Ascending aorta (tissue), 2 donors: ENCODE results near the gene SKIL. TPM values are rescaled to one million over a fixed set of nuclear protein-coding genes. Genes with fewer than 3 reads are reported as not detected.

ENCODE experiments used
- DNase-seq, 2 donors: peaks; one replicate each; pipeline ENCODE4 v3.0.0-alpha.2; 2019; ENCODE audit warnings: low spot score in 2 of 2
- H3K27ac ChIP-seq, 2 donors: fragments of 200-600 bp; sonication (generic); one replicate each; pipeline ENCODE4 v1.5.1; 2016 to 2017; ENCODE audit warnings: mild to moderate bottlenecking in 1 of 2
- H3K27me3 ChIP-seq: fragments of 200-600 bp; sonication (generic); one replicate; pipeline ENCODE4 v1.5.1; 2017
- H3K36me3 ChIP-seq, 2 donors: fragments of 200-600 bp; sonication (generic); one replicate each; pipeline ENCODE4 v1.5.1; 2016
- H3K4me1 ChIP-seq, 2 donors: fragments of 200-600 bp; sonication (generic); one replicate each; pipeline ENCODE4 v1.5.1; 2016 to 2017; ENCODE audit warnings: mild to moderate bottlenecking in 1 of 2
- H3K4me3 ChIP-seq, 2 donors: fragments of 200-600 bp; sonication (generic); one replicate each; pipeline ENCODE4 v1.5.1; 2016 to 2017; ENCODE audit warnings: mild to moderate bottlenecking in 1 of 2
- H3K9me3 ChIP-seq, 2 donors: fragments of 200-600 bp; sonication (generic); one replicate each; pipeline ENCODE4 v1.5.1; 2016
- intact Hi-C: fragments of 100-400 bp; cut with DNase I; formaldehyde crosslinking; loops from one replicate; pipeline ENCODE4 v1.15.1; 2023
- total RNA-seq: library from RNA; depleted of rRNA; stranded (reverse); fragments of >200 nt; gene quantifications from one replicate; pipeline ENCODE4 v1.1.0, GENCODE V29; 2016
- TF ChIP-seq, protein P1 (sequence below), 3 experiments: fragments of 200-600 bp in 2 of 3; fragments of 450-650 bp in 1 of 3; sonication (generic) in 2 of 3; IDR thresholded peaks; one replicate each; pipeline ENCODE4 v1.5.1; 2016 to 2019; ENCODE audit warnings: antibody characterized with exemption in 3 of 3, mild to moderate bottlenecking in 1 of 3, moderate library complexity in 1 of 3

Gene SKIL
- total RNA-seq, 1 donor from 2014 or later = 30.2 TPM

DNA sequence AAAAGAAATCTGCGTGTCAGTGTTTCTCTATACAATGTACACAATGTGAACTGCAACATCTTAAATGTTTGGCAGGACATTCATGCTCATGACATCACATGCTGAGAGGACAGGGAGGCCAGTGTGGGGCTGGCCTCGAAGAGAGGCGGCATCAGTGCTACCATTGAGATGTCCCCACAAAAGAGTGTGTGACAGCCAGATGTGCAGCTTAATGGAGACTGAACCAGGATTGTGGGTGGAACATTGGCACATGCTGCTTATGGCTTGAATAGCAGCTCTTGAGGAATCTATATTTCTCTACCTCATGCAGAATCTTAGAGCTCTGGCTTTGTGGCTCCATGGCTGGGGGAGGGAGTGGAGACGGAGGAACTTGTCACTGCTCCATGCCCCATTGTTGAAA lies 79.7 kb downstream of the SKIL start:
- H3K4me1 ChIP-seq = no peaks in the 10 kb centered on the region

DNA sequence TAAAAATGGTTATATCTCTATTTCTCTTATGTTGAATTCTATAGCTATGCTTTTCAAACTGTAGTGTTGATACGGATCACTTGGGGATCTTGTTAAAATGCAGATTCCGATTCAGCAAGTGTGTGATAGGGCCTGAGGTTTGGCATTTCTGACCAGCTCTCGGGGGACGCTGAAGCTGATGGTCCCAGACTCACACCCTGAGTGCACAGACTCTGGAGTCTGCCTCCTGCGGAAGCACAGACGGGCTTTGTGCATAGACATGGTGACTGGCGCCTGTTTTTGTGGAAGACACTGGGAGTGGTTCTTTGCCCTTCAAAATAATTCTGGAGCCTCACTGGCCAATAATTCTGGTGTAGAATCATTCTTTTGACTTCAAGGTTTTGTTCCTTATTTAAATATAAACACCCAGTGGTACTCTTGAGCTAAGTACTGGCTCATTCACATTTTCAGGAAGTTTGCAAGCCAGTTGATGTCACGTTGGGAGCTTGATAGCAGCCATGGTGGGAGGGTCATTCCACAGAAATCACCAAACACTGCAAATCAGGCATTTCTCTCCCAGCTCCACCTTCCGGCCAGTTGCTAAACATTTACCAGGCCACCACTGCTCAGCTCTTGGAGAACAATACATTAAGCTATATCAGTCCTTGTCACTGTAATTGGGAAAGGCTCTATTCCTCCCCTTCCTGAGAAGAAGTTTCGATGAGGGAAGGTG lies 80.3 kb downstream of the SKIL start:
- intact Hi-C loops = no loop called here
- H3K36me3 ChIP-seq = no peaks in the 10 kb centered on the region
- no peaks in the 10 kb centered on the region for H3K4me1 ChIP-seq
- no peaks in the 10 kb centered on the region for H3K27me3 ChIP-seq
- DNase-seq = no peak
- TF ChIP-seq, protein P1, sequence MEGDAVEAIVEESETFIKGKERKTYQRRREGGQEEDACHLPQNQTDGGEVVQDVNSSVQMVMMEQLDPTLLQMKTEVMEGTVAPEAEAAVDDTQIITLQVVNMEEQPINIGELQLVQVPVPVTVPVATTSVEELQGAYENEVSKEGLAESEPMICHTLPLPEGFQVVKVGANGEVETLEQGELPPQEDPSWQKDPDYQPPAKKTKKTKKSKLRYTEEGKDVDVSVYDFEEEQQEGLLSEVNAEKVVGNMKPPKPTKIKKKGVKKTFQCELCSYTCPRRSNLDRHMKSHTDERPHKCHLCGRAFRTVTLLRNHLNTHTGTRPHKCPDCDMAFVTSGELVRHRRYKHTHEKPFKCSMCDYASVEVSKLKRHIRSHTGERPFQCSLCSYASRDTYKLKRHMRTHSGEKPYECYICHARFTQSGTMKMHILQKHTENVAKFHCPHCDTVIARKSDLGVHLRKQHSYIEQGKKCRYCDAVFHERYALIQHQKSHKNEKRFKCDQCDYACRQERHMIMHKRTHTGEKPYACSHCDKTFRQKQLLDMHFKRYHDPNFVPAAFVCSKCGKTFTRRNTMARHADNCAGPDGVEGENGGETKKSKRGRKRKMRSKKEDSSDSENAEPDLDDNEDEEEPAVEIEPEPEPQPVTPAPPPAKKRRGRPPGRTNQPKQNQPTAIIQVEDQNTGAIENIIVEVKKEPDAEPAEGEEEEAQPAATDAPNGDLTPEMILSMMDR (IDR thresholded peaks at IDR 0.05) = no peak
- H3K4me3 ChIP-seq = no peak overlapping the region
- no peaks in the 10 kb centered on the region for H3K9me3 ChIP-seq
- no peak overlapping the region for H3K27ac ChIP-seq

More for the DNA sequence above, 79.7 kb downstream of the SKIL start:
- Histone ChIP-seq H3K9me3 (no peaks in the 10 kb centered on the region), H3K36me3 (no peaks in the 10 kb centered on the region), H3K27me3 (no peaks in the 10 kb centered on the region), H3K27ac (no peak overlapping the region), H3K4me3 (no peak overlapping the region)
- DNase-seq = no peak
- TF ChIP-seq, protein P1 (IDR thresholded peaks at IDR 0.05) = no peak
- intact Hi-C loops = no loop called here

DNA sequence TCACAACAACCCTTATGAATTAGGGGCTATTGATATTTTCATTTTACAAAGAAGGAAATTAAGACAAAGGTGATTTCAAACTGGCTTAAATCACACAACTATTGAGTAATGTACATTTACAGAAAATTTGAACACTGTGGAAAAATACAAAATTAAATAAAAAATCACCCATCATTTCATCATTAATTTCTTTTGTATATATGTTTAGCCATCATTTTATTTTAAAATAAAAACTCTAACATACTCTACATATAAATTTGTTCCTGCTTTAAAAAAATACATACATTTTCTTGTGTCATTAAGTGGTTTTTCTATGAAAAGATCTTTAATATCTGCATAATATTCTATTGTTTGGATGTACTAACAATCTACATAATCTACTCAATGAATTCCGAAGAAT lies 81.3 kb downstream of the SKIL start:
- H3K27ac ChIP-seq = no peak overlapping the region
- intact Hi-C loops = no loop called here
- no peaks in the 10 kb centered on the region for H3K36me3 ChIP-seq
- no peaks in the 10 kb centered on the region for H3K9me3 ChIP-seq
- no peak for DNase-seq
- TF ChIP-seq, protein P1 (IDR thresholded peaks at IDR 0.05) = no peak
- H3K27me3 ChIP-seq = no peaks in the 10 kb centered on the region
- no peaks in the 10 kb centered on the region for H3K4me1 ChIP-seq
- no peak overlapping the region for H3K4me3 ChIP-seq

DNA sequence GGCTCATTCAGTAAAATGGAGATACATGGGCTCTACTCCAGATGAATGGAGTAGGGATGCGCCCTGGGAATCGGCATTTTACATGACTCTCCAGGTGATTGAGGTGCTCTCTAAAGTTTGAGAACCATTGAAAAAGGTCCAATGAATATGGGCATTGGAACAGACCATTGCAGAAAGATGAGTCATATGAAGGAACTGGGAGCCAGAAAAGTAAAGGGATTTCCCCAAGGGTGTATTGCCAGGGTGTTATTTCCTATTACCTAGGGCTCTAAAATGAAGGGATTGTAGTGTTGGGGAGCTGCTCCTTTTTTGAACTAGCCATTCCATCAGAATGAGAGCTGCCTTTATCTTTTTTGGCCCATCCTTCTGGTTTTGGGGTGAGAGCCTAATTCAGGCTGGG lies 82.8 kb downstream of the SKIL start:
- Histone ChIP-seq H3K4me1 (no peaks in the 10 kb centered on the region), H3K9me3 (no peaks in the 10 kb centered on the region), H3K4me3 (no peak overlapping the region), H3K27ac (no peak overlapping the region), H3K36me3 (no peaks in the 10 kb centered on the region), H3K27me3 (no peaks in the 10 kb centered on the region)
- intact Hi-C loops = no loop called here
- TF ChIP-seq, protein P1 (IDR thresholded peaks at IDR 0.05) = no peak
- DNase-seq = no peak

DNA sequence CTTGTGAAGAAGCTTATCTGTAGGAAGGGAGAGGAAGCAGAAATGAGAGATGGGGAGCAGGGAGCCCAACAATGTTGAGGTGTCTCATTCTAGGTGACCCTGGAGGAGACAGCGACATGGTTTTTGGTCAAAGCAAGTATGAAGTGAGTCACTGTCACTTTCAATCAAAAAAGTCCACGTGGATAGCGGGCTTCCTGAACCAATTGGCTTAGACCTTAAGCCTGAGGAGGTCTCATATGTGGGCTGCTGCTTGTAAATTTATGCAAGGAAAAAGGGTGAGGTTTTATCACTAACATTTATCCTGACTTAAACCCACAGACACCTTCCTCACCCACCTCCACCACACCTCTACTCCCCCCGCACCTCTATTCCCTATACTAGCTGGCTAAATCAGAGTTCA lies 83.9 kb downstream of the SKIL start:
- Histone ChIP-seq H3K36me3 (no peaks in the 10 kb centered on the region), H3K27ac (no peak overlapping the region), H3K4me3 (no peak overlapping the region), H3K27me3 (no peaks in the 10 kb centered on the region), H3K4me1 (no peaks in the 10 kb centered on the region), H3K9me3 (no peaks in the 10 kb centered on the region)
- intact Hi-C loops = no loop called here
- no peak for DNase-seq
- TF ChIP-seq, protein P1 (IDR thresholded peaks at IDR 0.05) = no peak

DNA sequence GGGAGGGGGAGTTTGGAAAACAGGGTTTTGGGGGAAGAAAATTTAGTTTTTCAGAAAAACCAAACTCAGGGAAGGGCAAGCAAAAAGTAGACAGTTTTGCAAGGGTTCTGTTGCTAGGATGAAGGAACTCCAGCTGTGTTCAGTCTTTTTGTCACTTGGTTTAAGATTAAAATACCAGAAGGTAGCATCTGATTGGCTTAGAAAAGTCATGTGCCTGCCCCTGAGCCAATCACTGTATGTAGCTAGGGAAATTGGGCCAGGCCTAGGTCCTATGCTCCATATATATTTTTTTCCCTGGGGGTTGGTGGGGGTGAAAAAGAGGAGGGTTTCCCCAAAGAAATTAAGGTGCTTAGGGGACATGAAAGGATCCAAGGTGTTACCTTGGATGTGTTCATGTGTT lies 85.4 kb downstream of the SKIL start:
- no peak for DNase-seq
- H3K27me3 ChIP-seq = no peaks in the 10 kb centered on the region
- H3K4me3 ChIP-seq = no peak overlapping the region
- TF ChIP-seq, protein P1 (IDR thresholded peaks at IDR 0.05) = no peak
- intact Hi-C loops = no loop called here
- H3K9me3 ChIP-seq = no peaks in the 10 kb centered on the region
- no peaks in the 10 kb centered on the region for H3K4me1 ChIP-seq
- H3K36me3 ChIP-seq = no peaks in the 10 kb centered on the region
- H3K27ac ChIP-seq = no peak overlapping the region
